MV-4-11 (cell line): ENCODE data around the gene GPR32.
"Not testable (repeated sequence)": the region's sequence is repeated elsewhere in the genome, so short reads cannot be mapped to it uniquely, and the experiment has no call there.

ENCODE experiments used
- DNase-seq: peaks from one replicate; lab custom pipeline; 2025; lab: John Stamatoyannopoulos, UW

Gene GPR32

GRCh38 chr19:50801107-50801506 is 30.8 kb downstream of the GPR32 start:
- no peak for DNase-seq

GRCh38 chr19:50803633-50804419 is 33.6 kb downstream of the GPR32 start:
- DNase-seq: no peak

- DNase-seq: peak; percentile 100
Measured at GRCh38 chr19:50804420-50805272, 34.4 kb downstream of the GPR32 start.

GRCh38 chr19:50808856-50809255 is 38.6 kb downstream of the GPR32 start:
- DNase-seq: no peak

GRCh38 chr19:50811622-50812238 is 41.5 kb downstream of the GPR32 start:
- not testable (repeated sequence) for DNase-seq

- DNase-seq: no peak
Measured at GRCh38 chr19:50812474-50812873, 42.2 kb downstream of the GPR32 start.

- no peak for DNase-seq
Measured at GRCh38 chr19:50814883-50815282, 44.6 kb downstream of the GPR32 start.

GRCh38 chr19:50815439-50815838 is 45.2 kb downstream of the GPR32 start:
- no peak for DNase-seq

GRCh38 chr19:50817941-50818858 is 47.9 kb downstream of the GPR32 start:
- peak; percentile 47 for DNase-seq

GRCh38 chr19:50818859-50819472 is 48.7 kb downstream of the GPR32 start:
- no peak for DNase-seq

GRCh38 chr19:50819636-50820035 is 49.4 kb downstream of the GPR32 start:
- DNase-seq: no peak

GRCh38 chr19:50820086-50820485 is 49.8 kb downstream of the GPR32 start:
- DNase-seq: no peak

GRCh38 chr19:50820549-50821247 is 50.4 kb downstream of the GPR32 start:
- DNase-seq: no peak

- DNase-seq: no peak
Measured at GRCh38 chr19:50821248-50821612, 51.0 kb downstream of the GPR32 start.
